Endometrial microvascular endothelial cells (primary cell): ENCODE results near the gene FXR2. TPM values are rescaled to one million over a fixed set of nuclear protein-coding genes. Genes with fewer than 3 reads are reported as not detected.

ENCODE experiments used
- in situ Hi-C: cut with HindIII; loops from 2 replicates; pipeline ENCODE4 v1.10.0; 2017; ENCODE audit warnings: low sequenced_read_pairs, low pct_unique_long_range_greater_than_20kb; ENCODE audit errors: inconsistent ontology term
- total RNA-seq: library from RNA; depleted of rRNA; stranded (reverse); fragments of >200 nt; gene quantifications from one replicate; pipeline ENCODE4 v1.2.3, GENCODE V29; 2015; ENCODE audit errors: inconsistent ontology term

Gene FXR2
- total RNA-seq, 1 donor from 2014 or later, result 29.0 TPM

GRCh38 chr17:7591596-7591995, 23.1 kb downstream of the FXR2 start:
- in situ Hi-C loops, result no loop called here

DNA sequence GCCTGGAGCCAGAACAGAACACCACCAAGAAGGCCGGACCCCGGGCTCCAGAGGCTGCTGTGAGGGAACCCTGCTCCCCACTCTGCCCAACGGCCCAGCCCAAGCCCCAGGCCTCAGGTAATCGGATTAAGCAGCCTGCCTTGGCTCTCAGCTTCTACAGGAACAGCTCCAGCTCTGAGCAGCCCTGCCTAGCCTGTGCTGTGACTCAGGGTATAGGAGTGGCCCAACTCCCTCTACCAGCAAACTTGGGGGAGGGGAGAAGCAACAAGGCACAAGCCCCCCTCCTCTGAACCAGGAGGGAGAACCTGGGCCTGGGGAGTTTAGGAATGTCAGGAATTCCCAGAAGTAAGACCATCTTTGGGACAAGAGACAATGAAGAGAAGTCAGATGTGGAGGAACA, 24.0 kb downstream of the FXR2 start:
- in situ Hi-C loops, result no loop called here

DNA sequence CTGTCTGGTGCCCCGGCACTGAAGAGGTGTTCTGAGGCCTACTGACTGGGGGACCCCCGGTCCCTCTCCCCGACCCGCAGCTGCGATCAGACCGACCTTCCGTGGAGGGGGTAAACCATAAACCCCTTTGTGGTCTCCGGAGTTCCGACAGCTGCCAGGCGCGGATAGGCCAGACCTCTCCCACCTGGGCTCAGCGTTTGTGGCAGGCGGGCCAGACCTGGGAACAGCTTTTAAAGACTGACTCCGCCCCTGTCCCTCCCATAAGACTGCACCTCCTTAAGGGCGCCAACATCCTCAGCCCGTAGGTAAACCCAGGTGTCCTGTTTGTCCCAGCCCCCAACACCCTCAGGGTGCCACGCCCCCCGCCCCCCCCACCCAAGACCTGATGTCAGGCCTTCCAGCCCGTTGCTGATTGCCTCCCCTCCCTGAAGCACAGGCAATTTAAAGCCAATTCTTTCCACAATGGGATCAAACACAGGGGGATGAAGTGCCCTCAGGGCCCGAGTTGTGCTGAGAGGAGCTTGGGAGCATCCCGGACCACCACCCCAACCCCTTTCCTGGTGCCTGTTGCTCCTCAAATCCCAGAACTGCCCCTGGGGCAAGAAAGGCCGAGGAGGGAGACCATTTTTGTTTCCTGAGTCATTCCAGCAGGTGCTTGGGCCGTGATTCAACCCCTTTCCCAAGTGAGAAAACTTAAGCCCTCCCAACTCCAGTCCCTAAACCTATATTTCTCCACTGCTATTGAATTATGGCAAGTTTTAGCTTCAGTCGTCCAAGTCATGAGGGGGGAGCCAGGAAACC, 24.6 kb downstream of the FXR2 start, which contains the start of gene SOX15:
SOX15 (minus strand) TSS at position 204 of the 801 bp plus-strand sequence. CDS start 418 bp downstream, outside the sequence.
- in situ Hi-C loops, result no loop called here

DNA sequence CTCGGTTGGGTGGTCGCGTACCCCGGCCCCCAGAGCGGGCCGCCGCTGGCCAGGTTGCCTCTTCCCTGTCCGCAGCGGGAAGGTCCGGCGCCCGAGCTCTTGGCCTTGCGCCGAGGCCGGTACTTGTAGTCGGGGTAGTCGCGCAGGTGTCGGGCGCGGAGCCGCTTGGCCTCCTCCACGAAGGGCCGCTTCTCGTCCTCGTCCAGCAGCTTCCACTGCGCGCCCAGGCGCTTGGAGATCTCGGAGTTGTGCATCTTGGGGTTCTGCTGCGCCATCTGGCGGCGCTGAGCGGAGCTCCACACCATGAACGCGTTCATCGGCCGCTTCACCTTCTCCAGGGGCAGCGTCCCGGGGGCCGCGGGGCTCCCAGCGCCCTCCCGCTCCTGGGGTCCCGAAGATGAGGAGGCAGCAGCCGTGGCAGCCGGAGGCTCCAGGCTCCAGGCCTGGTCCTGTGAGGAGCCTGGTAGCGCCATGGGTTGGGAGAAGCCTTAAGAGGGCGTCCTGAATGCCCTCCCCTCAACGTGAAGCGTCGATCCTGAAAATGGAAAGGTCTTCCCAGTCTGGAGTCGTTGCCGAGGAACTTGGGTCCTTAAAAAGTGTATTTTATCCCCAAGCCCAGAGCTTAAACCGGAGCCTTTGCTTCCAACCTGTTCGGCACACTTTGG, 25.4 kb downstream of the FXR2 start:
- in situ Hi-C loops, result no loop called here

DNA sequence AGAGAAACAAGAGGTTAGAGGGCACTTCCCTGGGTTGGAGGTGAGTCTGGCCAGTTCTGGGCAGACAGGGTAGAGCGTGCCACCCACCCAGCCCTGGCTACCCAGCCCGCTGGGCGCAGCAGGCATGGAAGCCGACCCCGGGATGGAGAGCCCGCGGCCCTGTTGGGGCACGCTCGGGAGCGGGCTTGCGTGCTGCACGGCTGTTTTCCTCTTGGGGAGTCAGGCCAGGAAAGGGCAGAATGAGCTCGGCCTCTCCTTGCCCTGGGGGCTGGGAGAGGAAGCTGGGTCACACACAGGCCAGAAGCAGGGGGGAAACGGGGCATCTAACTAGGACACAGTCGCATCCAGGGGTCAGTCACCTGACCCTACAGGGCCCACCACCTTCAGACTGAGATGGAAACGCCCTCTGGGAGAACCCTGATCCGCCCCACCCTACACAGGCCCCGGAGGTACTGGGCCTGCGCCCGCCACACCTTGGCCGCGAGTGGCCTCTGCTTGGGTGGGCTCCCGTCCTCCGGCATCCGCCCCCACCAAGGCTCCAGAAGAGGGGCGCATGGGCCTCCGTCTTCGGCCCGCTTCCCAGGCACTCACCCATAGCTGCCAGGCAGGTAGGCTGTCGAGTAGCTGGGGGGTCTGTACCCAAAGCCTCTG, 26.0 kb downstream of the FXR2 start:
- in situ Hi-C loops, result no loop called here

GRCh38 chr17:7587420-7588151, 27.1 kb downstream of the FXR2 start:
- in situ Hi-C loops, result no loop called here

DNA sequence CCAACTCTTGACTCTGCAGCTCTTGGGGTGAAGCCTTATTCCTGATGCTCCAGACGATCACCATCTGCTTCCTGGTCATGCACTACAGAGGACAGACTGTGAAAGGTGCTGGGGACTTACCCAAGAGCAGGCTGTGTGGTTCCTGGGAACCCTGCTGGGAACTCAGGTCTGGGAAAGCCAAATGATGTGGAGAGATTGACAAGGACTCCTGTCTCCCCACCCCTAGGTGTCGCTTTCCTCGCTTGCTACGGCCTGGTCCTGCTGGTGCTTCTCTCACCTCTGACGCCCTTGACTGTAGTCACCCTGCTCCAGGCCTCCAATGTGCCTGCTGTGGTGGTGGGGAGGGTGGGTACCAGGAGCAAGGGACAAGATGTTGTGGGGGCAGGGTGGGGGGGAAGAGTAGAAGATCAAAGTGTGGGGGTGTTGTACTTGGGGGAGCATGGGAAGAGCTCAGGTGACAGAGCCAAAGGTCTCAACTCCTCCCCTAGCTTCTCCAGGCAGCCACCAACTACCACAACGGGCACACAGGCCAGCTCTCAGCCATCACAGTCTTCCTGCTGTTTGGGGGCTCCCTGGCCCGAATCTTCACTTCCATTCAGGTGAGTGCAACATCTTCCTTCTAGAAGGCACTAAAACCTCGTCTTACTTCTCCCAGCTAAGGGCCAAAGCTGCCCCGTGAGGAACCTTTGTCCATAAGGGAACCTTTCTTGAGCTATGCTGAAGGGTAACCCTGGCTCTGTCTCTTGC, 27.9 kb downstream of the FXR2 start:
- in situ Hi-C loops, result no loop called here

- in situ Hi-C loops, result no loop called here
Measured at GRCh38 chr17:7583253-7584109, 31.2 kb downstream of the FXR2 start, which contains the start of gene MPDU1. Gene MPDU1, plus strand, starts transcription at chr17:7583852. Its CDS starts 11 bp downstream, at chr17:7583863.

- in situ Hi-C loops, result no loop called here
Measured at GRCh38 chr17:7582396-7583252, 32.1 kb downstream of the FXR2 start.

- in situ Hi-C loops, result no loop called here
Measured at GRCh38 chr17:7580604-7581575, 33.8 kb downstream of the FXR2 start.

DNA sequence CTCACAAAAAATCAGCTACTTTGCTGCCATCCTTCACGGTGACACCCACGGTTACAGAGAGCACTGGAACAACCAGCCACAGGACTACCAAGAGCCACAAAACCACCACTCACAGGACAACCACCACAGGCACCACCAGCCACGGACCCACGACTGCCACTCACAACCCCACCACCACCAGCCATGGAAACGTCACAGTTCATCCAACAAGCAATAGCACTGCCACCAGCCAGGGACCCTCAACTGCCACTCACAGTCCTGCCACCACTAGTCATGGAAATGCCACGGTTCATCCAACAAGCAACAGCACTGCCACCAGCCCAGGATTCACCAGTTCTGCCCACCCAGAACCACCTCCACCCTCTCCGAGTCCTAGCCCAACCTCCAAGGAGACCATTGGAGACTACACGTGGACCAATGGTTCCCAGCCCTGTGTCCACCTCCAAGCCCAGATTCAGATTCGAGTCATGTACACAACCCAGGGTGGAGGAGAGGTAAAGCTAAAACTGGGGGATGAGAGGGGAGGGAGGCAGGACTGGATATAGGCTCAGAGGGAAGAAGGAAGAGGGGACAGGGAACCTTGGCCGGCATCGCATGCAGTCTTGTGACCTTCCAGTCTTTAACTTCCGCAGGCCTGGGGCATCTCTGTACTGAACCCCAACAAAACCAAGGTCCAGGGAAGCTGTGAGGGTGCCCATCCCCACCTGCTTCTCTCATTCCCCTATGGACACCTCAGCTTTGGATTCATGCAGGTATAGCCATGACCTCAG, 34.7 kb downstream of the FXR2 start:
- in situ Hi-C loops, result no loop called here

GRCh38 chr17:7579001-7579833, 35.5 kb downstream of the FXR2 start, which contains the start of gene CD68:
Gene CD68, plus strand, starts transcription at chr17:7579638. Its CDS starts 40 bp downstream, at chr17:7579678.
- in situ Hi-C loops, result no loop called here

DNA sequence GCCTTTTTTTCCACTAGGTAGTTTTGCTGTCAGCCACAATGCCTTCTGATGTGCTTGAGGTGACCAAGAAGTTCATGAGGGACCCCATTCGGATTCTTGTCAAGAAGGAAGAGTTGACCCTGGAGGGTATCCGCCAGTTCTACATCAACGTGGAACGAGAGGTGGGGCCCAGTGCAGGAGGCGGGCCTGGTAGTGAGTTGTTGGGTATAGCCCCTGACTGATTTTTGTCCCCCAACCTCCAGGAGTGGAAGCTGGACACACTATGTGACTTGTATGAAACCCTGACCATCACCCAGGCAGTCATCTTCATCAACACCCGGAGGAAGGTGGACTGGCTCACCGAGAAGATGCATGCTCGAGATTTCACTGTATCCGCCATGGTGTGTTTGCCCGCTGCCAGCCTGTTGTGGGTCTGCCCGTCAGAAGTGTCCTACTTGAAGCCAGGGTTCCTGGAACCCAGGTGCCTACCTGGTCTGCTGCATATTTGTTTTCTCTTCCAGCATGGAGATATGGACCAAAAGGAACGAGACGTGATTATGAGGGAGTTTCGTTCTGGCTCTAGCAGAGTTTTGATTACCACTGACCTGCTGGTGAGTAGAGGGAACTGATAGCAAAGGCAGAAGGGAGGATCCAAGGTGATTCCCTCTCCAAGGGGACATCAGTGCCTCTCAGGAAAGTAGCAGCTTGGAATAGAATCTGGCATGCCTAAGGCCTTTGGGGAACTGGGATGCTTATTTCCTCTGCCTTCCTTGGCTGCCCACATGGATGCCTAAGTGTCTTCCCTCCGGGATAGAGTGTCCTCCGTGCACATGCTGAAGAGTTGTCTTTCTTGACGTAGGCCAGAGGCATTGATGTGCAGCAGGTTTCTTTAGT, 37.1 kb downstream of the FXR2 start:
- in situ Hi-C loops, result no loop called here
